ENCODE results near the gene BMP6.

GRCh38 chr6:7836371-7837026 is 110.6 kb downstream of the BMP6 start:
- TF ChIP-seq, protein P1, sequence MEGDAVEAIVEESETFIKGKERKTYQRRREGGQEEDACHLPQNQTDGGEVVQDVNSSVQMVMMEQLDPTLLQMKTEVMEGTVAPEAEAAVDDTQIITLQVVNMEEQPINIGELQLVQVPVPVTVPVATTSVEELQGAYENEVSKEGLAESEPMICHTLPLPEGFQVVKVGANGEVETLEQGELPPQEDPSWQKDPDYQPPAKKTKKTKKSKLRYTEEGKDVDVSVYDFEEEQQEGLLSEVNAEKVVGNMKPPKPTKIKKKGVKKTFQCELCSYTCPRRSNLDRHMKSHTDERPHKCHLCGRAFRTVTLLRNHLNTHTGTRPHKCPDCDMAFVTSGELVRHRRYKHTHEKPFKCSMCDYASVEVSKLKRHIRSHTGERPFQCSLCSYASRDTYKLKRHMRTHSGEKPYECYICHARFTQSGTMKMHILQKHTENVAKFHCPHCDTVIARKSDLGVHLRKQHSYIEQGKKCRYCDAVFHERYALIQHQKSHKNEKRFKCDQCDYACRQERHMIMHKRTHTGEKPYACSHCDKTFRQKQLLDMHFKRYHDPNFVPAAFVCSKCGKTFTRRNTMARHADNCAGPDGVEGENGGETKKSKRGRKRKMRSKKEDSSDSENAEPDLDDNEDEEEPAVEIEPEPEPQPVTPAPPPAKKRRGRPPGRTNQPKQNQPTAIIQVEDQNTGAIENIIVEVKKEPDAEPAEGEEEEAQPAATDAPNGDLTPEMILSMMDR (conservative IDR thresholded peaks at IDR 0.05; ENCODE audit: low read depth, low read length): no peak
- TF ChIP-seq EZH2 (IDR thresholded peaks at IDR 0.05; ENCODE audit: borderline replicate concordance, low read depth, low read length, poor library complexity, severe bottlenecking): no peak
